H9 (cell line): Measurements from ENCODE around the gene CPE. TPM values are rescaled to one million over a fixed set of nuclear protein-coding genes. Genes with fewer than 3 reads are reported as not detected.

ENCODE experiments used
- DNase-seq: peaks from one replicate; pipeline ENCODE4 v3.0.0-alpha.2; 2017
- H2AFZ ChIP-seq: one replicate; pipeline ENCODE4 v1.6.1; 2013; ENCODE audit warnings: mild to moderate bottlenecking, low read length, control low read depth, moderate library complexity
- H2AK5ac ChIP-seq: 2 replicates; pipeline ENCODE4 v1.6.1; 2013; ENCODE audit warnings: low read length, control low read depth, mixed read lengths; ENCODE audit not compliant: insufficient read length
- H2BK120ac ChIP-seq: one replicate; pipeline ENCODE4 v1.6.1; 2013; ENCODE audit warnings: low read depth, mild to moderate bottlenecking, low read length, control low read depth, inconsistent platforms; ENCODE audit not compliant: poor library complexity, severe bottlenecking
- H2BK12ac ChIP-seq: 2 replicates; pipeline ENCODE4 v1.6.1; 2013; ENCODE audit warnings: low read length, control low read depth, mixed read lengths, low read depth; ENCODE audit not compliant: insufficient read length
- H2BK15ac ChIP-seq: 2 replicates; pipeline ENCODE4 v1.6.1; 2013; ENCODE audit warnings: low read depth, low read length, control low read depth
- H2BK20ac ChIP-seq: one replicate; pipeline ENCODE4 v1.6.1; 2013; ENCODE audit warnings: low read depth, mild to moderate bottlenecking, low read length, control low read depth, inconsistent platforms; ENCODE audit not compliant: poor library complexity, severe bottlenecking
- H2BK5ac ChIP-seq: 2 replicates; pipeline ENCODE4 v1.6.1; 2013; ENCODE audit warnings: low read length, control low read depth, mixed read lengths; ENCODE audit not compliant: insufficient read length
- H3K14ac ChIP-seq: 2 replicates; pipeline ENCODE4 v1.6.1; 2013; ENCODE audit warnings: low read length, control low read depth; ENCODE audit not compliant: insufficient read depth
- H3K18ac ChIP-seq: 2 replicates; pipeline ENCODE4 v1.6.1; 2013; ENCODE audit warnings: low read depth, mild to moderate bottlenecking, mixed read lengths, low read length, control low read depth; ENCODE audit not compliant: insufficient read length
- H3K23ac ChIP-seq: 2 replicates; pipeline ENCODE4 v1.6.1; 2013; ENCODE audit warnings: low read length, control low read depth, mixed read lengths, low read depth; ENCODE audit not compliant: insufficient read length
- H3K23me2 ChIP-seq: 2 replicates; pipeline ENCODE4 v1.6.1; 2013; ENCODE audit warnings: low read depth, mild to moderate bottlenecking, mixed read lengths, low read length, control low read depth; ENCODE audit not compliant: insufficient read length, poor library complexity, severe bottlenecking
- H3K27ac ChIP-seq: 2 replicates; pipeline ENCODE4 v1.5.1; 2013; ENCODE audit warnings: low read length, control low read depth, mixed read lengths, low read depth; ENCODE audit not compliant: insufficient read length
- H3K27me3 ChIP-seq: 2 replicates; pipeline ENCODE4 v1.6.1; 2013; ENCODE audit warnings: low read length, control low read depth, inconsistent platforms; ENCODE audit not compliant: insufficient read depth
- H3K4ac ChIP-seq: 2 replicates; pipeline ENCODE4 v1.6.1; 2013; ENCODE audit warnings: low read depth, mild to moderate bottlenecking, control low read depth, inconsistent platforms, low read length, moderate library complexity
- H3K4me1 ChIP-seq: 2 replicates; pipeline ENCODE4 v1.6.1; 2013; ENCODE audit warnings: low read length, control low read depth, inconsistent platforms; ENCODE audit not compliant: insufficient read depth
- H3K4me2 ChIP-seq: 2 replicates; pipeline ENCODE4 v1.6.1; 2013; ENCODE audit warnings: low read length, control low read depth, mixed read lengths; ENCODE audit not compliant: insufficient read length, insufficient read depth
- H3K56ac ChIP-seq: 2 replicates; pipeline ENCODE4 v1.6.1; 2013; ENCODE audit warnings: low read depth, mild to moderate bottlenecking, mixed read lengths, low read length, control low read depth; ENCODE audit not compliant: insufficient read length
- H3K79me1 ChIP-seq: 2 replicates; pipeline ENCODE4 v1.6.1; 2013; ENCODE audit warnings: low read depth, mild to moderate bottlenecking, moderate library complexity, low read length, control low read depth, inconsistent platforms; ENCODE audit not compliant: insufficient read depth, poor library complexity, severe bottlenecking
- H3K79me2 ChIP-seq: 2 replicates; pipeline ENCODE4 v1.6.1; 2013; ENCODE audit warnings: low read length, control low read depth, inconsistent platforms; ENCODE audit not compliant: insufficient read depth
- H3K9ac ChIP-seq: 2 replicates; pipeline ENCODE4 v1.6.1; 2013; ENCODE audit warnings: low read length, control low read depth, mixed read lengths; ENCODE audit not compliant: insufficient read length; ENCODE audit errors: extremely low read depth
- H3K9me3 ChIP-seq: one replicate; pipeline ENCODE4 v1.6.1; 2013; ENCODE audit warnings: low read depth, low read length, inconsistent platforms; ENCODE audit not compliant: control insufficient read depth
- H3T11ph ChIP-seq: one replicate; pipeline ENCODE4 v1.6.1; 2013; ENCODE audit warnings: mild to moderate bottlenecking, low read length, control low read depth, inconsistent platforms
- H4K20me1 ChIP-seq: one replicate; pipeline ENCODE4 v1.6.1; 2013; ENCODE audit not compliant: control insufficient read depth, insufficient read length, insufficient read depth
- H4K5ac ChIP-seq: 2 replicates; pipeline ENCODE4 v1.6.1; 2013; ENCODE audit warnings: low read depth, mild to moderate bottlenecking, mixed read lengths, low read length, control low read depth; ENCODE audit not compliant: insufficient read length
- H4K8ac ChIP-seq: replicated peaks from 2 replicates; pipeline ENCODE4 v1.6.1; 2013; ENCODE audit warnings: low read length, control low read depth, mixed read lengths, low read depth; ENCODE audit not compliant: insufficient read length
- H4K91ac ChIP-seq: 2 replicates; pipeline ENCODE4 v1.6.1; 2013; ENCODE audit warnings: low read depth, mild to moderate bottlenecking, moderate library complexity, mixed read lengths, low read length, control low read depth; ENCODE audit not compliant: insufficient read length
- H3K27ac Mint-ChIP-seq, 3 experiments: 2 replicates in 2 of 3; 3 replicates in 1 of 3; pipeline ENCODE4 v1.8.0; 2020 to 2021; ENCODE audit warnings: mixed read lengths in 3 of 3, mild to moderate bottlenecking in 1 of 3, moderate library complexity in 1 of 3
- H3K27me3 Mint-ChIP-seq: 2 replicates; pipeline ENCODE4 v1.8.0; 2021; ENCODE audit warnings: low read depth, mild to moderate bottlenecking, moderate library complexity, mixed read lengths
- H3K36me3 Mint-ChIP-seq, 3 experiments: 2 replicates in 2 of 3; 3 replicates in 1 of 3; pipeline ENCODE4 v1.8.0; 2020 to 2021; ENCODE audit warnings: low read depth in 3 of 3, mixed read lengths in 3 of 3; ENCODE audit not compliant: insufficient read depth in 1 of 3
- H3K4me1 Mint-ChIP-seq, 2 experiments: 2 replicates each; pipeline ENCODE4 v1.8.0; 2020; ENCODE audit warnings: mixed read lengths in 2 of 2
- H3K4me3 Mint-ChIP-seq, 2 experiments: 2 replicates in 1 of 2; 3 replicates in 1 of 2; pipeline ENCODE4 v1.8.0; 2020 to 2021; ENCODE audit warnings: mild to moderate bottlenecking in 2 of 2, mixed read lengths in 2 of 2, moderate library complexity in 1 of 2
- H3K9me3 Mint-ChIP-seq, 2 experiments: 2 replicates in 1 of 2; 3 replicates in 1 of 2; pipeline ENCODE4 v1.8.0; 2020; ENCODE audit warnings: mild to moderate bottlenecking in 2 of 2, mixed read lengths in 2 of 2, moderate library complexity in 1 of 2
- CTCF ChIP-seq: fragments of 200-600 bp; sonication (generic); conservative IDR thresholded peaks from 3 replicates; pipeline ENCODE4 v1.8.0; 2021; ENCODE audit warnings: antibody characterized with exemption, mild to moderate bottlenecking
- WGBS: extraction: QIAGEN DNeasy Blood & Tissue Kit; methylation state at CpG from one replicate; pipeline ENCODE4 v1.1.7; 2013; ENCODE audit warnings: missing lambda C conversion rate, low lambda C conversion rate, mixed read lengths; ENCODE audit not compliant: insufficient read length; ENCODE audit errors: extremely low coverage; 5-methylcytosine and 5-hydroxymethylcytosine counted together
- total RNA-seq: library from RNA; stranded (reverse); gene quantifications from 2 replicates; pipeline ENCODE4 v1.2.1, GENCODE V29; 2021

The CPE gene
- total RNA-seq, 1 experiment from 2014 or later = 10.0 TPM

DNA sequence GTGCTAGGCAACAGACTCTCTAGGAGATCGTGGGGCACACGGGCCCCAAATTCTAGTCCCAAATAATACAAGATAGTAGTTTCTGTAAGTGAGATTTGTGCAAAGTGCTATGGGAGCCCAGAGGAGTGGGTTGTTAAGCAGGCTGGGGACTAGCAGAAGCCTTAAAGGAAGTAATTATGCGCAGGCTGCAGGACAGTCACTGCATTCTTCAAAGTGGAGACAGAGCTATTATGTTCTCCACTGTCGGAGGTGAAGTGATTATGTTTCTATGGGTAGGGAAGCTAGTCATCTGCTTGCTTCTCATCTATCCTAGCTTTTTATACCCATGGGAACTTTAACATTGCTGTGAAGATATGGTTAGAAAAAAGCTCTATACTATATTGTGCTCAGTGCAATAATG, 154.2 kb downstream of the CPE start:
- H2BK20ac ChIP-seq = no peak overlapping the region
- WGBS = no CpG with 5 or more reads among the region's 4 CpGs
- H4K8ac ChIP-seq = no peak overlapping the region
- H2AK5ac ChIP-seq = no peak overlapping the region
- H3K4me2 ChIP-seq = no peak overlapping the region
- no peak overlapping the region for H2BK120ac ChIP-seq
- no peak overlapping the region for H3K27ac ChIP-seq
- Mint-ChIP-seq H3K4me1 (peaks cover 8 to 10% of the 10 kb centered on the region in 2 experiments), H3K36me3 (no peaks in the 10 kb centered on the region; a peak in 1 of 7 replicates), H3K9me3 (peaks cover 0 to 4% of the 10 kb centered on the region in 2 experiments; a peak in 2 of 5 replicates), H3K27ac (no peak overlapping the region), H3K4me3 (no peak overlapping the region), H3K27me3 (no peaks in the 10 kb centered on the region)
- no peak overlapping the region for H4K91ac ChIP-seq
- H3K14ac ChIP-seq = no peak overlapping the region
- H2BK12ac ChIP-seq = no peak overlapping the region
- no peak overlapping the region for H3K9ac ChIP-seq
- no peak overlapping the region for H3T11ph ChIP-seq
- no peaks in the 10 kb centered on the region for H3K4me1 ChIP-seq
- H3K4ac ChIP-seq = no peak overlapping the region
- H4K5ac ChIP-seq = no peak overlapping the region
- DNase-seq = no peak
- no peak overlapping the region for H3K23ac ChIP-seq
- H3K27me3 ChIP-seq = no peaks in the 10 kb centered on the region
- no peak overlapping the region for H3K56ac ChIP-seq
- TF ChIP-seq CTCF = no peak
- no peaks in the 10 kb centered on the region for H3K23me2 ChIP-seq
- H3K9me3 ChIP-seq = no peaks in the 10 kb centered on the region
- H4K20me1 ChIP-seq = no peaks in the 10 kb centered on the region
- no peaks in the 10 kb centered on the region for H3K79me2 ChIP-seq
- no peak overlapping the region for H2AFZ ChIP-seq
- no peak overlapping the region for H2BK15ac ChIP-seq
- H3K18ac ChIP-seq = no peak overlapping the region
- no peak overlapping the region for H2BK5ac ChIP-seq
- no peaks in the 10 kb centered on the region for H3K79me1 ChIP-seq
